ENCODE results near the gene CDK2.

The CDK2 gene

DNA sequence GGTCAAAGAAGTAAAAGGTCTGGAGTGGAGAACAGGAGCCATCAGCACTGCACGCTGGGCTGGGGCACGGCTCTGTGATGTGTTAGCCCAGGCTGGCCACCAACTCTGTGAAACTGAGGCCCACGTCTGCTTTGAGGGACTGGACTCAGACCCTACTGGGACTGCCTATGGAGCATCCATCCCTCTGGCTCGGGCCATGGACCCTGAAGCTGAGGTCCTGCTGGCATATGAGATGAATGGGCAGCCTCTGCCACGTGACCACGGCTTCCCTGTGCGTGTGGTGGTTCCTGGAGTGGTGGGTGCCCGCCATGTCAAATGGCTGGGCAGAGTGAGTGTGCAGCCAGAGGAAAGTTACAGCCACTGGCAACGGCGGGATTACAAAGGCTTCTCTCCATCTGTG, 37.6 kb downstream of the CDK2 start:
- TF ChIP-seq, protein P1, sequence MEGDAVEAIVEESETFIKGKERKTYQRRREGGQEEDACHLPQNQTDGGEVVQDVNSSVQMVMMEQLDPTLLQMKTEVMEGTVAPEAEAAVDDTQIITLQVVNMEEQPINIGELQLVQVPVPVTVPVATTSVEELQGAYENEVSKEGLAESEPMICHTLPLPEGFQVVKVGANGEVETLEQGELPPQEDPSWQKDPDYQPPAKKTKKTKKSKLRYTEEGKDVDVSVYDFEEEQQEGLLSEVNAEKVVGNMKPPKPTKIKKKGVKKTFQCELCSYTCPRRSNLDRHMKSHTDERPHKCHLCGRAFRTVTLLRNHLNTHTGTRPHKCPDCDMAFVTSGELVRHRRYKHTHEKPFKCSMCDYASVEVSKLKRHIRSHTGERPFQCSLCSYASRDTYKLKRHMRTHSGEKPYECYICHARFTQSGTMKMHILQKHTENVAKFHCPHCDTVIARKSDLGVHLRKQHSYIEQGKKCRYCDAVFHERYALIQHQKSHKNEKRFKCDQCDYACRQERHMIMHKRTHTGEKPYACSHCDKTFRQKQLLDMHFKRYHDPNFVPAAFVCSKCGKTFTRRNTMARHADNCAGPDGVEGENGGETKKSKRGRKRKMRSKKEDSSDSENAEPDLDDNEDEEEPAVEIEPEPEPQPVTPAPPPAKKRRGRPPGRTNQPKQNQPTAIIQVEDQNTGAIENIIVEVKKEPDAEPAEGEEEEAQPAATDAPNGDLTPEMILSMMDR (conservative IDR thresholded peaks at IDR 0.05) = no peak
- no peak for TF ChIP-seq ZFX (IDR thresholded peaks at IDR 0.05)
- H3K27ac ChIP-seq = no peak overlapping the region

- TF ChIP-seq, protein P1 (conservative IDR thresholded peaks at IDR 0.05) = no peak
- TF ChIP-seq ZFX (IDR thresholded peaks at IDR 0.05) = no peak
- H3K27ac ChIP-seq = peak overlapping the region; percentile 71
These were observed 41.2 kb downstream of the CDK2 start for GRCh38 chr12:56007564-56008559.

GRCh38 chr12:56010111-56010570, 43.5 kb downstream of the CDK2 start:
- no peak overlapping the region for H3K27ac ChIP-seq
- TF ChIP-seq ZFX (IDR thresholded peaks at IDR 0.05) = no peak
- TF ChIP-seq, protein P1 (conservative IDR thresholded peaks at IDR 0.05) = no peak

DNA sequence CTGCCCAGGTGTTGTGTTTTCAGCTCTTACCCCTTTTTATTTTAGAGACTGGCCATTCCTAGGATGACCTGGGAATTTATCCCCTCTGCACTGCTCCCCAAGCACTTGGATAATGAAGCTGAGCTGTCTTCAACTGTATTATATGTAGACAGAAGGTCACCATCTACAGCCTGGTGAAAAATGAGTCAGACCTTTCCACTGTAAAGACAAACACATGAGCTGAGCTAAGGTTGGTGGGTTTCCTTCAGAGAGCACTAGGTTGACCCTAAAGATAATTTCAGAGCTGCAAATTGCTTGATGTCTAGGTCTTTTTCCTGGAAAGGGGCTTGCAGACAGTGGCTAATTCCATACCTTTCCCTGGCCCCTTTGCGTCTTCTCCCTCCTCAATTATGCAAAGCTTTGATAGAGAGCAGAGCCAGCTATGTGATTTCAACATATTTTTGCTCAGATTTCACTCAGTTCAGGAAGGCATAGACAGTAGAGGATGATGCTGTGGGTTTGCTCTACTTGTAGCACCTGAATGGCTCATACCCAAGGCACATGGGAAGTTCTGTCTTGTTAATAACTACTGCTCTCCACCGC, 45.0 kb downstream of the CDK2 start:
- H3K27ac ChIP-seq = no peak overlapping the region
- TF ChIP-seq, protein P1 (conservative IDR thresholded peaks at IDR 0.05) = no peak
- no peak for TF ChIP-seq ZFX (IDR thresholded peaks at IDR 0.05)

DNA sequence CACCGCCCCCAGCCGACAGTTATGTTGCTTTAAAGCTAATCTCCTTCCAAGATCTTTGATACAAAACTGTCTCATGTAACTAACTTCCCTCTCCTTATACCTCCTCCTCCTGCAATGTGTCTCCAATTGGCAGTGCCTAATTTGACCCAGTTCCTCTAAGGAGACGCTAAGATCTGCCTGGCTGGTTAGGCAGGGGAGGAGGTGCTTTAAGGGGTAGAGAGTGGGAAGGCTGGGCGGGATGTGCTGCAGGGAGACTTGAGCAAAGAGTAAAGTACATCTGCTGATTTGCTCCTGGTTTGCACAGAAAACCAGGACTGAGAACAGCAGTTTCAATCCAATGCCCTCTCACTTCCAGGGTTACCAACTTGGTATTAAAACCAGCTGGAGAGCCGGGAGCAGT, 46.9 kb downstream of the CDK2 start:
- H3K27ac ChIP-seq = peak overlapping the region; percentile 13; the same call in 1 of the 2 replicates
- TF ChIP-seq, protein P1 (conservative IDR thresholded peaks at IDR 0.05) = no peak
- TF ChIP-seq ZFX (IDR thresholded peaks at IDR 0.05) = no peak

DNA sequence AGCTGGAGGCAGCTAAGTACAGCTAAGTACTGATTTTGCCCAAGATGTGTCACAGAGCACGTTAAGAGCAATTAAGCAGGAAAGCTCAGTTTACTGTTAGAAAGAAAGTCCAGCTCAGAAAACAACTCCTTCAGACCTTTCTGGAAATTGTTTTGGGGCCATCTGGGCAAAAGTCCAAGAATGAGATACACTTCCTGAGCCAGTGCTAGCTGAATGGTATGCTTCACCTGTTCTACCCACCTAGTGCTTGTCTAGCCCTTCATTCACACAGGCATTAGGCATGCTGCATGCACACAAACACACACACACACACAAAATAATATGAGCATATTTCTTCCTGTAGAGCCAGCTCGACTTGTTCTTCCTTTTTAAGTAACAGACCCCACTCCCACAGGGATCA, 47.6 kb downstream of the CDK2 start:
- H3K27ac ChIP-seq = peak overlapping the region; percentile 13; the same call in 1 of the 2 replicates
- TF ChIP-seq, protein P1 (conservative IDR thresholded peaks at IDR 0.05) = no peak
- no peak for TF ChIP-seq ZFX (IDR thresholded peaks at IDR 0.05)

GRCh38 chr12:56017181-56017580, 50.6 kb downstream of the CDK2 start:
- TF ChIP-seq ZFX (IDR thresholded peaks at IDR 0.05) = no peak
- TF ChIP-seq, protein P1 (conservative IDR thresholded peaks at IDR 0.05) = no peak
- H3K27ac ChIP-seq = no peak overlapping the region

Data from C4-2B (cell line).